BE2C (cell line): Measurements from ENCODE around the gene SLC5A10.
"Not testable (repeated sequence)": the region's sequence is repeated elsewhere in the genome, so short reads cannot be mapped to it uniquely, and the experiment has no call there.

ENCODE experiments used
- DNase-seq: peaks from one replicate; pipeline ENCODE4 v3.0.0-alpha.2; 2020
- H3K27me3 ChIP-seq: fragments of 250-450 bp; sonication (Bioruptor Pico); 2 replicates; pipeline ENCODE4 v1.5.1; 2020; ENCODE audit warnings: mild to moderate bottlenecking
- H3K36me3 ChIP-seq: fragments of 250-450 bp; sonication (Bioruptor Pico); 2 replicates; pipeline ENCODE4 v1.5.1; 2020; ENCODE audit warnings: mild to moderate bottlenecking
- H3K4me1 ChIP-seq: fragments of 250-450 bp; sonication (Bioruptor Pico); 2 replicates; pipeline ENCODE4 v1.5.1; 2020
- H3K4me3 ChIP-seq: 2 replicates; pipeline ENCODE4 v1.5.1; 2011; ENCODE audit warnings: low read depth, low read length
- H3K9me3 ChIP-seq: fragments of 250-450 bp; sonication (Bioruptor Pico); 2 replicates; pipeline ENCODE4 v1.5.1; 2020
- CTCF ChIP-seq: IDR thresholded peaks from 2 replicates; pipeline ENCODE4 v1.5.1; 2012; ENCODE audit warnings: mild to moderate bottlenecking, low read depth, low read length

Gene SLC5A10

GRCh38 chr17:19022128-19022527 is 70.2 kb downstream of the SLC5A10 start:
- Histone ChIP-seq H3K9me3 (no peaks in the 10 kb centered on the region), H3K27me3 (no peaks in the 10 kb centered on the region), H3K36me3 (no peaks in the 10 kb centered on the region), H3K4me3 (no peak overlapping the region), H3K4me1 (peaks cover 3% of the 10 kb centered on the region; the same call in 1 of the 2 replicates)
- no peak for TF ChIP-seq CTCF
- DNase-seq, result no peak

- no peaks in the 10 kb centered on the region for H3K36me3 ChIP-seq
- TF ChIP-seq CTCF, result no peak
- H3K4me1 ChIP-seq, result peaks cover 3% of the 10 kb centered on the region; the same call in 1 of the 2 replicates
- DNase-seq, result no peak
- no peaks in the 10 kb centered on the region for H3K9me3 ChIP-seq
- no peaks in the 10 kb centered on the region for H3K27me3 ChIP-seq
- no peak overlapping the region for H3K4me3 ChIP-seq
Observed at GRCh38 chr17:19022747-19023146, 70.8 kb downstream of the SLC5A10 start.

GRCh38 chr17:19023209-19023999 is 71.4 kb downstream of the SLC5A10 start:
- no peak for TF ChIP-seq CTCF
- Histone ChIP-seq H3K9me3 (no peaks in the 10 kb centered on the region), H3K4me1 (peaks cover 3% of the 10 kb centered on the region; the same call in 1 of the 2 replicates), H3K27me3 (no peaks in the 10 kb centered on the region), H3K36me3 (no peaks in the 10 kb centered on the region), H3K4me3 (no peak overlapping the region)
- no peak for DNase-seq

- peaks cover 1% of the 10 kb centered on the region; the same call in 1 of the 2 replicates for H3K4me1 ChIP-seq
- DNase-seq, result no peak
Observed at GRCh38 chr17:19024101-19025078, 72.4 kb downstream of the SLC5A10 start.

GRCh38 chr17:19028671-19029070 is 76.7 kb downstream of the SLC5A10 start:
- not testable (repeated sequence) for H3K4me1 ChIP-seq, H3K27me3 ChIP-seq, DNase-seq, H3K36me3 ChIP-seq, H3K9me3 ChIP-seq, H3K4me3 ChIP-seq

More at GRCh38 chr17:19024101-19025078, 72.4 kb downstream of the SLC5A10 start:
- Histone ChIP-seq H3K4me3 (no peak overlapping the region), H3K9me3 (no peaks in the 10 kb centered on the region), H3K36me3 (no peaks in the 10 kb centered on the region), H3K27me3 (no peaks in the 10 kb centered on the region)
- no peak for TF ChIP-seq CTCF

GRCh38 chr17:19029740-19030139 is 77.8 kb downstream of the SLC5A10 start:
- not testable (repeated sequence) for H3K27me3 ChIP-seq, H3K9me3 ChIP-seq, H3K4me1 ChIP-seq, DNase-seq, H3K36me3 ChIP-seq, H3K4me3 ChIP-seq

GRCh38 chr17:19030771-19031449 is 78.9 kb downstream of the SLC5A10 start:
- DNase-seq, result not testable (repeated sequence)

GRCh38 chr17:19031729-19032128 is 79.8 kb downstream of the SLC5A10 start:
- not testable (repeated sequence) for H3K36me3 ChIP-seq, H3K27me3 ChIP-seq, H3K9me3 ChIP-seq, H3K4me3 ChIP-seq, H3K4me1 ChIP-seq
- DNase-seq, result peak; percentile 66

More at GRCh38 chr17:19030771-19031449, 78.9 kb downstream of the SLC5A10 start:
- not testable (repeated sequence) for H3K27me3 ChIP-seq, H3K4me1 ChIP-seq, H3K9me3 ChIP-seq, H3K36me3 ChIP-seq, H3K4me3 ChIP-seq

- H3K9me3 ChIP-seq, DNase-seq, H3K4me1 ChIP-seq, H3K36me3 ChIP-seq, H3K4me3 ChIP-seq, H3K27me3 ChIP-seq: not testable (repeated sequence)
Observed at GRCh38 chr17:19032377-19032988, 80.5 kb downstream of the SLC5A10 start.

- H3K27me3 ChIP-seq, H3K4me1 ChIP-seq: not testable (repeated sequence)
Observed at GRCh38 chr17:19036186-19036585, 84.2 kb downstream of the SLC5A10 start.

More at GRCh38 chr17:19036186-19036585, 84.2 kb downstream of the SLC5A10 start:
- not testable (repeated sequence) for H3K9me3 ChIP-seq, DNase-seq, H3K4me3 ChIP-seq, H3K36me3 ChIP-seq
